GM18499 (cell line): ENCODE data around the gene COX4I1.

Source experiments
- ATAC-seq: cut with Tn5 transposase; IDR thresholded peaks from one replicate; pipeline ENCODE4 v1.9.1; 2021; ENCODE audit warnings: moderate number of reproducible peaks; ENCODE audit not compliant: insufficient read depth, unreplicated experiment

The COX4I1 gene

GRCh38 chr16:85838381-85838780, 38.9 kb downstream of the COX4I1 start:
- no peak for ATAC-seq

DNA sequence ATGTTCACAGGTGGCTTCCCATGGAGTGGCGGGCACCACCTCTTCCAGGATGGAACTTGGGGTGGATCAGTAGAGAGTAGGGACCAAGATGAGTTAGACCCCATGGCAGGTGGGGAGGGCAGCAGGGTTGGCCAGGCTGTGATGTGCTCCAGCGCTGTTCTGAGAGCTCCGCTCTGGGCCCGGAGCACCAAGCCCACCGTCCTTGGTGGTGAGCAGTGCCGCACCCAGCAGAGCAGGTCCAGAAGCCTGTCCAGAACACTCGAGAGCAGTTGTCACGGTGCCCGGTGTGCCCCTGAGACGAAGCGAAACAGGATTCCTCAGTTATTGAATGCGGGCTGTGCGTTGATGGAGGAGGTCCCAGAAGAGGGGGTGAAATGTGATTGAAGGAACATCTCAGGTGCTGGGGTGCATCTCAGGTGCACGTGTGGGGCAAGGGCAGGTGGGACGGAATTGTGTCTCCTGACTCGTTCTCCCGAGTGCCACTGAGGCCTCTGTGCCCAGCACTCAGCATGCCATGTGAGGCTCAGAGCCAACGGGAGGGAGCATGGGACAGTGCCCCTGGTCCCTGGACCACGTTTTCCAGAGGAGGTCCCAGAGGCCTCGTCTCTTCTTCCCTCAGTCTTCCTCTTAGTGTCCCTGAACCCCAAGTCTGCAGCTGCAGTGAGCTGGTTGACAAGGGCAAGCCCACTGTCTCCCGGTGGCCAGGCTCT, 39.5 kb downstream of the COX4I1 start:
- no peak for ATAC-seq

DNA sequence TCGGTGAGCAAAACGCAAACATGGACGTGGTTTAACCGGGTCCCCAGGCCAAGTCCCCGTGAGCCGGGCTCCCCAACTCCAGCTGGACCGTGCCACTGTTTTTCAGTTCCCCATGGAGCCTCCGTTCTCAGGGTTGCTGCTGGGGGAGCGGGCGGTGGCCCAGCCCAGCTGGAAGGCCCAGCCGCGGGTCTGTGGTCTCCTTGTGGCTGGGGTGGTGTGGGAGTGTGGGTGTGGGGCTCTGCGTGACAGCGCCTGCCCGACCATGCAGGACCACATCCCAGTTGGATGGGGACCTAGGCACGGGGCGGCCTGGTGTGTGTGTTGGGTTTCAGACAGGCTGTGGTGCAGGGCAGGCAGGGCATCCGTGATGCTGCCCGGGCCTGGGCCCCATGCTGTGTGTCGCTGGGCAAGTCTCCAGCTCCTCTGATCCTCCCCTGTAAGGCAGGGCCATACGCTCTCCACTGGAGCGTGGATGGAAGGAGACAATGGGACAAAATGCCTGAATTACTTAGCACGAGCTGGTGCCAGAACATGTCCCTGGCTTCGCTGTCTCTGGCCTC, 40.3 kb downstream of the COX4I1 start:
- no peak for ATAC-seq

- ATAC-seq: no peak
Measured at GRCh38 chr16:85840395-85840794, 40.9 kb downstream of the COX4I1 start.

DNA sequence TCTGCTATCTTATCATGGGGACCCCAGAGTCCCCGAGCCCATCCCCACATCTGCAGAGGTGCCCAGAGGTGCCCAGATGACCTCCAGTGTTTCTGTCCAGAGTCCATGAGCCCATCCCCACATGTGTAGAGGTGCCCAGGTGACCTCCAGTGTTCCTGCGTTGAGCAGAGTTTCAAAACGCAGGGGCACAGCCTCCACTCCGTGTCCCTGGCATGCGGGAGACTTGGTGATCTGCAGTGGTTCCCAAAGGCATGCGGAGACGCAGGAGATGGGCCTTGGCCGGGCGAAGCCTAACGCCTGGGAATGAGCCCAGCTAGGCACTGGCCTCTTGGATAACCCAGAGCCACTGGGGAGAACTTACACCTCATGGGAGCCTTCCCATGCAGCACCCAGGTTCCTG, 41.3 kb downstream of the COX4I1 start:
- no peak for ATAC-seq

DNA sequence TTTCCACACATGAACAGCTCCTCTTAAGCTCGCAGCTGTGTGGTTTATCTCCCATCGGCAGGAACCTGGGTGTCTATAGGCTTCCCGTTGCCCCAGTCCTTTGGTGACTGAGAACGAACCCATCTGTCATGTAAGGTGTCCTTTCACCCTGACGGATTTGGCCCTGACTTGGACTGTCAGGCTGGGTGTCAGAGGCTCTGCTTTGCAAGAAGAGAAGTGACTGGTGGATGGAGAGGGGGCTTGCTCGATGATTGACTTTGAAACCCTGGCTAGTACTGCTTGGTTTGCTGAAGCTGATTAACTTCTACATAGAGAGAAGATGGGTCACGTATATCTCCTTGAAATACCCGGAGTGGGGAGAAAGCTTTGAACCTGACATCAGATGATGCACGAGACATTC, 42.9 kb downstream of the COX4I1 start:
- ATAC-seq: no peak

DNA sequence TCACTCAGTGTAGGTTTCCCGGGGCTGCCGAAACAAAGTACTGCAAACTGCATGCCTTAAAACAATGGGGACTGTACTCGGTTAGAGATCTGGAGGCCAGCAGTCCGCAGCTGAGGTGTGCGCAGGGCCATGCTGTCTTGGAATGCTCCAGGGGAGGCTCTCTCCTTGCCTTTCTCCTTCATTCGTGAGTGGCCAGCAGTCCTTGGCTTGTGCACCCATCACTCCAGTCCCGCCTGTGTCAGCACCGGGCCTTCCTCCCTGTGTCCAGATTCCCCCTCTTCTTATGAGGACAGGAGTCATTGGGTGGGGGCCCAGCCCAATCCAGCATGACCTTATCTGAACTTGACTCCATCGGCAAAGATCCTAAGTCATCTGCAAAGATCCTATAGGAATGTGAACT, 43.4 kb downstream of the COX4I1 start:
- no peak for ATAC-seq

- no peak for ATAC-seq
Measured at GRCh38 chr16:85843471-85844168, 44.1 kb downstream of the COX4I1 start.

- ATAC-seq: no peak
Measured at GRCh38 chr16:85844169-85844481, 44.6 kb downstream of the COX4I1 start.

DNA sequence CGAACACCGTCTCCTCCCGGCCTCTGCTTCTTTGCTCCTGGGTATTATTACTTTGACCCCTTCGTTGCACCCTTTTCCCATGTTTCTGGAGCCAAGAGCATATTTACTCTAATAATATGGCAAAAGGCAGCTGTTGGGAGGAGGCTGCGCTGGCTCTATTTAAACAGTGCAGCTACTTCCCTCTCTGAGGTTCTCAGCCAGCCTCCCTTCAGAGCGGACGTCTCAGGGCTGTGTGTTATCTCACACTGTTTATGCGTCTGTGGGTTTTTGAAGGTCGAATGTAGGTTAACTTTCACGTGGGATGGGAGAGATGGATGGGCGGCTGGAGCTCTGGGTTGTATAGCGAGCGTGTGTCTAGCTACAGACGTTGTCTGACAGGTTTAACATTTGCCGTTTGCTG, 45.3 kb downstream of the COX4I1 start:
- no peak for ATAC-seq

DNA sequence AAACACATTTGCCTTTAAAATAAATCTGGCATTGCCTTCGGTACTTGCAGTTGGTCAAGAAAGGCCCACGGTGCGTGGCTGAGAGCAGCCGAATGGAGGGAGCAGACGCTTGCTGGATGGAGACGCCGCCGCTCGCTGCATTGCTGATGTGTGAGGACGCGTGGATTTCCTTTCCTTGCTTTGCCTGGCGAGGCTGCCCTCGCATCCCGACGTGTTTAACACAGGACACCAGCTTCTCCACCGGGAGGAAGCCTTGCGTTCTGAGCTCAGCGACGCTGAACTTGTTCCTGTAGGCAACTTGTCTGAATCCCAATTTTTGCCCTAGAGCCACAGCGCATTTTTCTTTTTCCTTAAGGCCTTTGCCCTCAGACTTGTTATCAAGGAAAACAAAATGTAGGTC, 45.8 kb downstream of the COX4I1 start:
- no peak for ATAC-seq

DNA sequence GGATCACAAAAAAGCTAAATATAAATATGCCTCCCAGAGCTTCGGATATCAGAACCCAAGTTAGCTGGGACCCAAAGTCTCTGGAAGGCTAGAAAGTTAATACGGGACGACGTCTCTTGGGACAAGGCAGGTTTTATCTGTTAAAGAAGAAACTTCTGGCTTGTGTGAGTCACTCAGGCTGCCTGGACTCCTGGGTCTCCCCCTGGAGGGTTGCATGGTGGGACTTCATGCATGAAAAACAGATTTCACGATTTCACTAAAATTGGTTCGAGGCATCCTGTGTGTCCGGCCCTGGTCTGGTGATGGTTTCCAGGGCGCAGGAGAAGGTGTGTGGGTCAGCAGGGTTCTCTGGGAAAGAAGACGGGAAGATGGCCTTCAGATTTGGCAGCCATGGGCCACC, 47.0 kb downstream of the COX4I1 start:
- no peak for ATAC-seq

GRCh38 chr16:85847036-85847435, 47.5 kb downstream of the COX4I1 start:
- no peak for ATAC-seq

GRCh38 chr16:85847681-85848601, 48.4 kb downstream of the COX4I1 start:
- no peak for ATAC-seq

GRCh38 chr16:85848986-85849385, 49.5 kb downstream of the COX4I1 start:
- ATAC-seq: no peak

DNA sequence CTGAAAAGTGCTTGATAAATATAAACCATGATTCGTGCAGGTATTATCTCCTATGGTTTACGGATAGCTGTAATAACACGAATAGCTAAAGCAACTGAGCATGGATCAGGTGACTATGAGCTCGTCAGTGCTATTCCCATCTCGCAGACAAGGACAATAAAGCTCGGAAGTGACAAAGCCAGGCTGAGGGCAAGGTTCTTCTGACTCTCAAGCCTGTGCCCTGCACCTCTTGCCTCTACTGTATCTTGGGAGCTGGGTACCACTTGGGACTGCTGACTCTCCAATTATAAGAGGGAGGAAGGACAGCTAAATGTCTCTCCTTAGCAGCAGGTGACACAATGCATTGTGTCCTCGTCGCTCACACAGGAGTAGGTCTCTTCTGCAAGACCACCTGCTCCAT, 49.9 kb downstream of the COX4I1 start:
- ATAC-seq: no peak

DNA sequence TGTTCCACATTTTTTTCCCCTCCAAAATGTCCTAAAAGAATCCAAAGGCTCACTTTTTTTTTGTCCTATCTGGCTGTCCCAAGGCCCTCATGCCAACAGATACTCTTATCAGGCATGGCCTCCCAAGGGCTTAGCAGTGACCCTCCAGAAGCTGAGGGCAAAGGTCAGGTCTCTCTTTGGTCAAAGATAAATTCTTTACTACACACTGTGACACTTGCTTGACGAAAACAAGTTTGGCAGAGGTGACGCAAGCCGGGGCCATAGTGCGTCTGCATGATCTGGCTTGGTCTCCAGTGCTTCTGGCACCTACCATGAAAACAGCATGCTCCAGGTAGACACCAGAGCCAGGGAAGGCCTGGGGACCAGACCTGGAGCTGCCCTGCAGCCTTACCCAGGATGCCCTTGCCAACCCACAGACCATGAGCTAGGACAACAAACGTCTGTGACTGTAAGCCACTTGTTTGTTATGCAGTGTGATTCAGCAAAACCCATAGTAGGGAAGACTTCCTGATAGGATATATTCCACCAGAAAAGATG, 50.9 kb downstream of the COX4I1 start:
- no peak for ATAC-seq

DNA sequence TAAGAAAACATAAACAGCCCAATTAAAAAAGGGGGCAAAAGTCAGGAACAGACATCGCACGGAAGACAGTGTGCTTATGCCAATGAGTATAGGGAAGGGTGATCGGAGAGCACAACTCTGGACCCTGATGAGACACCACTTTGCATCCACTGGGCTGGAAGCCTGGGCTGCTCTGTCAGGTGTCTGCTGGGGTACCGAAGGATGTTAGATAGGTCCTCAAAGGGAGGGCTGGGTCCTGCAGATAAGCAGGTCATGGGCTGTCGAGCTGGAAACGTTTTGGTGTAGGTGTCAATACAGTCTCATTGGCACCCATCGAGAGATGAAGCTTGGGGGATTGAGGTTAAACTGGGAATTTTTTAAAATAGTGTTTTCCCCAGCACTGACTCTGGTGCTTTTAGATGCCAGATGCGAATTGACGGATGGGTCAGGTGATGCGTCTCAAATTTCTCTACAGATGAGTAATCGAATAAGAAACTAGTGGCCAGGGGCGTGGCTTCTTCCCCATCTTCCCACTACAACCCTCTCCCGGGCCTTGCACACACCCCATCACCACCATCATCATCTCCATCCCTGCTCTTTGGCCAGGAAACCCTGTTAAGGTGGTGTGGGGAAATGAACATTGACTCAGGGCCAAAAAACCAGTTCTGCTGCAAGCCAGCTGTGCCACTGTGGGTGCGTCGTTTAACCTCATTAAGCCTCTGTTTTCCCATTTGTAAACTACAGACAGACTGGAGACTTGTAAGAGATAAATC, 51.7 kb downstream of the COX4I1 start:
- ATAC-seq: no peak

DNA sequence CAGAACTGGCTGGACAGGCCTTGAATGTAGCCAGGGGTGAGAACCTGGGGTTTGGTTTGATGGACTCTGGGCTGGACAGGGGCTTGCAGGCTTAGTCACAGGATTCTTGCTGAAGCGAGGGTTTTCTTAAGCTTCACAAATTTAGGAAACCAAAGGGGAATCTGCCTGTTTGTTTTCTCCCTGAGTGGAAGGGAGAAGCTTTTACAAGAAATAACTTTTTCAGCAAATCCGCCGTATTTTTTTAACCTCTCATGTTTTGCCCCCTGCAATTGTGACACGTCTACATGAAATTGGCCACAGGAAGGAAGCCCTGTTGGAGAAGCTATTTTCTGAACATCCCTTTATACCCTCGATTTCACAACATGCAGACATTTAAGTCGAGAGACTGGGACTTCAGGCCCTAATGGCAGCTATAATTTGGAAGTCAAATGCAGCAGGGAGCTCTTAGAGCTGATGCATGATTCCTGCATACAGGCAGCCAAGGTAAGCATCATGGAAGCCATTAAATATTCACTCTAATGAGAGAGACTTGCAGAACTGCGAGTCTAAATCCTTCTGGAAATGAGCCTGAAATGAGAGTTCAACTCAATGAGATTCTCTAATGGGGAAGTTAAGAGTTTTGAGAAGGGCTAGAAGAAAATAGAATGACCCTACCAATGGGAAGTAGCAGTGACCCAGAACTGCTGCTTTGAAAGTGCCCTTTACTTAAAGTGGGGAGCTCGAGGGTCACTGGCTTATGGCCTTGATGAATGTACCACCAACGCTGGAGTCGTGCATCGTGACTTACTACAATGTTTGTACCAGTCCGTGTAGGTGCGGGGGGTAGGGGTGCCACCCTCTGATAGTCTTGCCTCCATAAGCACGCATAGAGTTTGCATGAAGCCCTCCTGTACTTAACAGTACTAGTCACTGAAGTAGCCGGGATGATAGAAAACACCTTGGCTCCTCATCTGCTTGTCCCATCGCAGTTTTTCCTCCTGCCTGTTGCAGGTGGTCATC, 54.4 kb downstream of the COX4I1 start:
- no peak for ATAC-seq
